Measurements from ENCODE around the gene PRPF31.
"Not testable (repeated sequence)": the region's sequence is repeated elsewhere in the genome, so short reads cannot be mapped to it uniquely, and the experiment has no call there.

The PRPF31 gene

DNA sequence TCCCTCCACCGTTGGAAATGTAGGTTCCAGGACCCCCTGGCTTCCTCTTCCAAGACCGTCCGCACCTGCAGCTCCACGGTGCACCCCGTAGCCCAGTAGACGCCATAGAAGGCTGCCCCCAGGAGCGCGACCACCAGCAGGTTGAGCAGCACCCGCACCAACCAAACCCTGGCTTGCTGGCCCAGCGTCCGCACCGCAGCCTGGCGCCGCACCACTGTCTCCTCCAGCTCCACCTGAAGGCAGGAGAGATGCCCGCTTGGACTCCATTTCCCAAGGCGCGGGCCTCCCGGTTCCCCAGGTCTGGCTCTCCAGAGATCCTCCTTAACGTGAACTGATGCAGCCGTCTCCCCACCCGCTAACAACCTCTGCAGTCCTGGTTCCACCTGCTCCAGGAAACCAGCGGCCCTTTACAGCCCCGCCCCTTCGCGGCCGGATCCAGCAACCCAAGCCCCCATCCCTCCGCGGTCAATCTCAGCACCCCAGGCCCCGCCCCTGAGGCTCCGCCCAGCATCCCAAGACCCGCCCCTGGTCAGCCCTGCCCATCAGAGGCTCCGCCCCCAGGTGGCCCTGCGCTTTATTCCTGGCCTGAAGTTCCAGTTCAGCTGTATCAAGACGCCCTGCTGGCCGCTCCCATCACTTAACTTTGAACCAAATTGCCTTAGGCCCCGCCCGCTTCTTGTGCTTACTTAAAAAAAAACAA lies 49.0 kb downstream of the PRPF31 start:
- peak; percentile 59 for DNase-seq

- no peak for DNase-seq
Observed at GRCh38 chr19:54165222-54165621, 49.7 kb downstream of the PRPF31 start.

DNA sequence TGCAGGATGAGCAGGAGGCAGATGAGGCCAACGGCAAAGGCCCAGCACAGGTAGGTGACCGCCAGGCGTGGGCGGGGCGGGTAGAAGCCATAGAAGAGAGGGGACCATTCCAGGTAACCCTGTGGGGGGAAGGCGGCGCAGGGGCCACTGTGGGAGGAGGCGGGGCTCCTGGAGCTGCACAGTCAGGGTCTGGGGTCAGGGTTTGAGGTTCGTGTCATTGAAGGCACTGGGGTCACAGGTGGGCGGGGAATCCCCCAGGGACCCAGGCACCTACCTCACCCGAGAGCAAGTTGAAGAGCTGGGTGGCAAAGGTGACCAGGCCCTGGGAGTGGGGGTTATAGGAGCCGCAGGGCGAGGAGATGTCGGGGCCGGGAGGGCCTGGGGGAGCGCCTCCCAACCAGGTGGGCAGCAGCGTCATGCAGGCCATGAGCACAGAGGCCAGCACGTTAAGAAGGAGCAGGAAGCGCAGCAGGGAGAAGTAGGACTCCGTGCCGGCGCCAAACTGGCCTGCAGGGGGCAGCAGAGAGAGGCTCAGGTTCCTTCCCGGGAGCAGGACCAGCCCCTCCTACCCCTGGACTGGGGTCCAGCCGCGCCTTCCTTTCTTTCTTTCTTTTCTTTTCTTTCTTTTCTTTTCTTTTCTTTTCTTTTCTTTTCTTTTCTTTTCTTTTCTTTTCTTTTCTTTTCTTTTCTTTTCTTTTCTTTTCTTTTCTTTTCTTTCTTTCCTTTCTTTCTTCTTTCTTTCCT lies 52.8 kb downstream of the PRPF31 start:
- peak; percentile 83 for DNase-seq

DNA sequence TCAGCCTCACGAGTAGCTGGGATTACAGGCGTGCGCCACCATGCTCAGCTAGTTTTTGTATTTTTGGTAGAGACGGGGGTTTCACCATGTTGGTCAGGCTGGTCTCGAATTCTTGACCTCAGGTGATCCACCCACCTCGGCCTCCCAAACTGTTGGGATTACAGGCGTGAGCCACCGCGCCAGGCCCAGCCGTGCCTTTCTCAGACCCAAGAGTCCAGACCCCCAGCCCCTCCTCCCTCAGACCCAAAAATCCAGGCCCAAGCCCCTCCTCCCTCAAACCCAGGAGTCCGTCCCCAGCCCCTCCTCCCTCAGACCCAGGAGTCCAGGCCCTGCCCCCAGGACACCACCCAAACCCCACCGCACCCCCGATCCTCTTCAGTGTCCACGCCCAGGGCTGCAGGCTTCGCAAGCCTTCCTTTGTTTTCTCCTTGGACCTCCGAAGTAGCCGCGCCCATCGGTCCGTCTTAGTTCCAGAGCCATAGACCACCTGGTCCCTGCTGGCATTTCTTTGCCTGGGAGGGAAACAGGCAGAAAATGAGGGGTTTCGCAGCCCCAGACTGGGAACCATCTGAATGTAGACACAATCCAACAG lies 53.7 kb downstream of the PRPF31 start:
- DNase-seq, result no peak

GRCh38 chr19:54171736-54172431 lies 56.3 kb downstream of the PRPF31 start:
- DNase-seq, result not testable (repeated sequence)

DNA sequence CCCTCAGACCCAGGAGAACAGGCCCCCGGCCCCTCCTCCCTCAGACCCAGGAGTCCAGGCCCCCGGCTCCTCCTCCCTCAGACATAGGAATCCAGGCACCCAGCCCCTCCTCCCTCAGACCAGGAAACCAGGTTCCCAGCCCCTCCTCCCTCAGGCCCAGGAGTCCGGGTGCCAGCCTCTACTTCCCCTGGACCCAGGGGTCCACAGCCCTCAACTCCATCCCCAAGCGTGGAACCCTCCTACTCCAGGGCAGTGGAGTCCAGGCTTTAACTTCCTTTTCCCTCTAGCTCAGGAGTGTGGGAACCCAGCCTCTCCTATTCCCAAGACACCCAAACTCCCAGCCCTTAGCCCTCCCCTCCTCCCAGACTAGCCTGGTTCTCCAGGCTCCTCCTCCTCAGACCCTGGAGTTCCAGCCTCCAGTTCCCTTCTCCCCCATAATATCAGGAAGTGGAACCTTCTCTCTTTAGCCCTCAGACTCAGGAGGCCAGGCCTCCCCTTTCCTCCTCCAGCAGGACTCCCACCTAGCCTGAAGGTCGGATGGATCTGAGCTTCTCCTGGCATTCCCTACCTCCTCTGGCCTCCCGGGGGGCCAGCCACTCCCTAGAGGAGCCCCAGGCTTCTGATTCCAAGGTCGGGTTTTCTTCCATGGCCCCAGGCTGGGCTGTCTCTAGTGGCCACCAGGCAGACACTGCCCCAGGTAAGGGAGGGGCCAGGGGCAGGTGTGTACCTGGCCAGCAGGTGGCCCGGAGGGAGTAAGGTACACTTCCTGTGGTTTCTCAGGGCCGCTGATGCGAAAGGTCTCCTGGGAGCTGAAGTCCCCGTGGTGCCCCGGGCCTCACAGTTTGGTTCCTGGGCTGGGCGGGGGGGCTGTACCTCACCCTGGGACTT lies 57.2 kb downstream of the PRPF31 start, which contains the start of gene TMC4:
Gene TMC4, minus strand, starts transcription at position 690 of the 888 bp plus-strand sequence. Its CDS starts 43 bp downstream, at position 647.
- DNase-seq, result no peak

DNA sequence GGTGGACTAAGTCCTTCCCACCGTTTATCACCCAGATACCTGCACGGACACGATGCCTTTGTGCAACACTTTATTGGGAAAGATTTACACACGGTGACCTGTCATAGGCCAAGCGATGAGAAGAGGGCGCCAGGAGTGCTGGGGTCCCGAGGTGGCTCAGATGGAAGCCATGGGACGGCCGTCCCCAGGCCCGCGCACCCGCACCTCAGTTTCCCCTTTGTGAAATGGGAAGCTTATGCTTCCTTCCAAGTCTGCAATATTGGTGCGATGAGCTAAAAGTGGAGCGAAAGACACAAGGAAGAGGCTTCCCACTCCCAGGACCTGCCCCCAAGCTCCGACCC lies 57.8 kb downstream of the PRPF31 start:
- DNase-seq, result no peak

DNA sequence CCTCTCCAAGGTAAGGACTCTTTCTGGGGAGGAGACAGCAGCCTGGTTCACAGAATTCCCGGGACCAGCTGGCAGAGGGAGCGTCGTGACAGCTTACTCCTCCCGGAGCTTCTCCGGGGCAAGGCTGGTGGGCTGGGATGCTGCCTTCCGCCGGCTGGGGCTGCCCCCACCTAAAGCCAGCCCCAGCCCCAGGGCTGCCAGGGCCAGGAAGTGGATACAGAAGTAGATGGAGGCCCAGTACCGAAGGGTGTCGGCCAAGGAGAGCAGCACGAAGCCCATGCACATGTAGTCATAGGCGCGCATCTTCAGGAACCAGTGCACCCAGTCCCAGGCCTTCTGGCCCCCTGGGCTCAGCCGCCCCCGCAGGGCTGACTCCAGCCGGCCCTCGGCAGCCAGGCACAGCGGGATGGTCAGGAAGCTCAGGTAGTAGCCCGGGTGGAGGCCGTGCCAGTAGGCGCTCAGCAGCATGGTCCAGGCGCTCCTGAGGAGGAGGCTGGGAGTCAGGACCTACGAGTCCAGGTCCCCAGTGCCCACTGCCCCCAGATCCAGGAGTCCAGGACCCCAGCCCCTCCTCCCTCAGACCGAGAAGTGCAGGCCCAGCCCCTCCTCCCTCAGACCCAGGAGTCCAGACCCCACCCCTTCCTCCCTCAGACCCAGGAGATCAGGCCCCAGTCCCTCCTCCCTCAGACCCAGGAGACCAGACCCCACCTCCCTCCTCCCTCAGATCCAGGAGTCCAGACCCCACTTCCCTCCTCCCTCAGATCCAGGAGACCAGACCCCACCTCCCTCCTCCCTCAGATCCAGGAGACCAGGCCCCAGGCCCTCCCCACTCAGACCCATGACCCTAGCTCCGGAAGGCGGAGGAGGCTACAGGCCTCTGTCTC lies 58.6 kb downstream of the PRPF31 start:
- DNase-seq, result no peak

- peak; percentile 35 for DNase-seq
Observed at GRCh38 chr19:54178581-54179261, 63.2 kb downstream of the PRPF31 start.

DNA sequence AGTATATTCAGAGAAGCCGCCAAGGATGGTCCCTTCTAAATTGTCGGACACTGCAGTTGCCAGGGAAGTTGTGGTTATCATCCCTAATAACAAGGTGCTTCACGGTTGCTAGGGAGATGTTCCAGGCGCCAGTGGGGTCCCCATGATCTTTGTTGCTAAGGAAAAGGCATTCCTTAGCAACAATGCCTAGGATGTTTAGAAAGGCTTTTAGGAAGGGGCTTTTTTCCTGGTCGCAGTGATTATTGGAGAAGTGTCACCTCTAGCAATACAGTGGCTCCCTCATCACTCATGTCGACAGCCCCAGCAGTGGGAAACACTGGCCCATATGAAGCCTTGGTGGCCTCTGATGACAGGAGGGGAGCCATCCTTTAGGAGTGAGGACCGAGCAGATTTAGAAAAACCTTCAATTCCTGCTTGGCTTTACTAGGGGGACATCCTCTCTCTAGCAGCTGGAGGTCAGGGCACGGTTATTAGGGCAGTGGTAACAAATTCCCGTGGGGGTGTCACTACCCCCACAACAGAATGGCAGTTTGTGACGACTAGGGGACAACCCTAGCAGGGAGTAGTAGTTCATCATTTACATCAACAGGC lies 63.8 kb downstream of the PRPF31 start:
- no peak for DNase-seq

DNA sequence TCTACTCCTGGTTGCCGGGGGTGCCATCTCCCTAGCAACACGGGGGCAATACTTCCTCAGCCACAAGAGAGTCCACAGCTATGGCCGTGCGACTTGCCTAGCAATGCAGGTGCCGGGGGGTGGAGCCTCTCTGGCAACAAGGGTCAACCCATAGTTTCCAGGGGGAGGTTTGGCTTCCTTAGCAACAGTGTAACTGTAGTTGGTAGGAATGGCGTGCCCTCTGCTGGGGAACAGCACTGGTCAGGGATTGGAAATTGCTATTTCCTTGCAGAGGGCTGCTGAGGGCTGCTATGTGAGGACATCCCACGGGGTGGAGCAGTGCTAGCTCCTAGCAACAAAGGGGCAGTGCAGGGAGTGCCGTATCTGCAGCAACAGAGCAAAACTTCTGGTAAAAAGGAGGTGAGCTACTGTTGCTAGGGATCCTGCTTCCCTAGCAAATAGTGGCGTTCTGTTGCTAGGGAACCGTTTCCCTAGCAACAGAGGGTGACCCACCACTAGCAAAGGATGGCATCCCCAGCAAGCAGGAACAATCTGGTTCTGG lies 64.4 kb downstream of the PRPF31 start:
- peak; percentile 31 for DNase-seq

- DNase-seq, result no peak
Observed at GRCh38 chr19:54180691-54181091, 65.1 kb downstream of the PRPF31 start.

Measured in CD4-positive, alpha-beta T cell treated with Interferon gamma for 1 hour (primary cell).